Lower leg skin (tissue), 4 donors: ENCODE data around the gene USP49. TPM values are rescaled to one million over a fixed set of nuclear protein-coding genes. Genes with fewer than 3 reads are reported as not detected.

ENCODE experiments used
- DNase-seq, 2 donors: peaks; one replicate each; pipeline ENCODE4 v3.0.0-alpha.2; 2019; ENCODE audit warnings: low spot score in 2 of 2
- H3K4me3 ChIP-seq: fragments of 200-600 bp; sonication (generic); 2 replicates; pipeline ENCODE4 v1.5.1; 2017; ENCODE audit warnings: mild to moderate bottlenecking, low read depth; ENCODE audit not compliant: poor library complexity, severe bottlenecking
- POLR2A ChIP-seq, 2 donors: fragments of 450-650 bp; IDR thresholded peaks; one replicate each; pipeline ENCODE4 v1.6.1; 2016 to 2017; ENCODE audit warnings: antibody characterized with exemption in 2 of 2, mild to moderate bottlenecking in 1 of 2, moderate library complexity in 1 of 2
- WGBS, 2 donors: methylation state at CpG; one replicate each; pipeline ENCODE4 v1.1.5; 2018; 5-methylcytosine and 5-hydroxymethylcytosine counted together
- intact Hi-C: fragments of 100-400 bp; cut with DNase I; formaldehyde crosslinking; loops from one replicate; pipeline ENCODE4 v1.15.0; 2023; ENCODE audit warnings: low total_unique reads
- total RNA-seq, 4 donors: library from RNA; depleted of rRNA; stranded (reverse); fragments of >200 nt; gene quantifications; one replicate each; pipeline ENCODE4 v1.1.0, GENCODE V29; 2016
- TF ChIP-seq, protein P1 (sequence below), 3 donors: fragments of 450-650 bp; IDR thresholded peaks; one replicate each; pipeline ENCODE4 v1.5.1; 2016; ENCODE audit warnings: antibody characterized with exemption in 3 of 3, mild to moderate bottlenecking in 3 of 3, moderate library complexity in 2 of 3

The USP49 gene
- total RNA-seq, 4 donors from 2014 or later = 2.3 to 7.3 (median 3.7) TPM

- intact Hi-C loops = no loop called here
- WGBS, 2 donors = 97 to 98% methylated on average over 2 of the region's 2 CpGs
- TF ChIP-seq POLR2A (IDR thresholded peaks at IDR 0.05) = no peak
- TF ChIP-seq, protein P1, sequence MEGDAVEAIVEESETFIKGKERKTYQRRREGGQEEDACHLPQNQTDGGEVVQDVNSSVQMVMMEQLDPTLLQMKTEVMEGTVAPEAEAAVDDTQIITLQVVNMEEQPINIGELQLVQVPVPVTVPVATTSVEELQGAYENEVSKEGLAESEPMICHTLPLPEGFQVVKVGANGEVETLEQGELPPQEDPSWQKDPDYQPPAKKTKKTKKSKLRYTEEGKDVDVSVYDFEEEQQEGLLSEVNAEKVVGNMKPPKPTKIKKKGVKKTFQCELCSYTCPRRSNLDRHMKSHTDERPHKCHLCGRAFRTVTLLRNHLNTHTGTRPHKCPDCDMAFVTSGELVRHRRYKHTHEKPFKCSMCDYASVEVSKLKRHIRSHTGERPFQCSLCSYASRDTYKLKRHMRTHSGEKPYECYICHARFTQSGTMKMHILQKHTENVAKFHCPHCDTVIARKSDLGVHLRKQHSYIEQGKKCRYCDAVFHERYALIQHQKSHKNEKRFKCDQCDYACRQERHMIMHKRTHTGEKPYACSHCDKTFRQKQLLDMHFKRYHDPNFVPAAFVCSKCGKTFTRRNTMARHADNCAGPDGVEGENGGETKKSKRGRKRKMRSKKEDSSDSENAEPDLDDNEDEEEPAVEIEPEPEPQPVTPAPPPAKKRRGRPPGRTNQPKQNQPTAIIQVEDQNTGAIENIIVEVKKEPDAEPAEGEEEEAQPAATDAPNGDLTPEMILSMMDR (IDR thresholded peaks at IDR 0.05) = no peak
These were observed 18.0 kb downstream of the USP49 start for GRCh38 chr6:41877051-41877680.

GRCh38 chr6:41874741-41875140 is 20.4 kb downstream of the USP49 start:
- no peak for DNase-seq
- intact Hi-C loops = no loop called here
- H3K4me3 ChIP-seq = no peak overlapping the region
- WGBS, 2 donors = 100% methylated on average over 1 of the region's 1 CpG
- no peak for TF ChIP-seq POLR2A (IDR thresholded peaks at IDR 0.05)
- TF ChIP-seq, protein P1 (IDR thresholded peaks at IDR 0.05) = no peak

More at GRCh38 chr6:41877051-41877680, 18.0 kb downstream of the USP49 start:
- no peak overlapping the region for H3K4me3 ChIP-seq
- no peak for DNase-seq

DNA sequence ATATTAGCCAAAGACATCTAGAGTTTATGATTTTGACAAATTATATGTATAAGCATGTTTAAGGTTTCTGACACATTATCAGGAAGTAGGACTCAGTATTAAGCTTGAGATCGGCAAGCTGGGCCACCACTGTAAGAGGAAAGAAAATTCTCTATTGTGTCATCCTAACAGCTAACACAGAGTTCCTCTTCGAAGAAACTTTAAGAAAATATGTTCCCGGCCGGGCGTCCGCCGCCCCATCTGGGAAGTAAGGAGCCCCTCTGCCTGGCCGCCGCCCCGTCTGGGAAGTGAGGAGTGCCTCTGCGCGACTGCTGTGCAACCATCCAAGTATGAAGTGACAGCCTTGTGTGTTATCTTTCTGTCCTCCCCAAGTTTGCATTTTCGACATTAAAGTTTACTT is 23.0 kb downstream of the USP49 start:
- DNase-seq = no peak
- 91 to 93% methylated on average over 13 of the region's 13 CpGs for WGBS, 2 donors
- intact Hi-C loops = no loop called here
- H3K4me3 ChIP-seq = no peak overlapping the region
- TF ChIP-seq POLR2A (IDR thresholded peaks at IDR 0.05) = no peak
- TF ChIP-seq, protein P1 (IDR thresholded peaks at IDR 0.05) = no peak

DNA sequence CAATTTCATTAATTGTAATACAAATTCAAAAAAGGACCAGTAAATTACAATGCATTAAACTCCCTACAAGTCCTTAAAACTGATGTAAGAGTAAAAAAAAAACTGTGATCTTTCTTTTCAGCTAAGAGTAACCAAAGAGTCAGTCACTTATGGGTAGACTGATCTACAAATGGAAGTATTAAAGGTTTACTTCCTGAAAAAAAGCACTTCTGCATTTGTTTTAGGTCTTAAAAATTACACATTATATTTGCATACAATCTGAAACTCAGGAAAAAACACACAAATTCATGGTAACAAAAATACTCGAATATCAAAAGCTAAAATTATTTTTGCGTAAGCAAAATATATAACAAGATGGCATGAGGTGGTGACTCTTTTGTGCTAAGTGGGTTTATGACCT is 23.5 kb downstream of the USP49 start:
- WGBS, 2 donors = 94 to 99% methylated on average over 2 of the region's 2 CpGs
- TF ChIP-seq POLR2A (IDR thresholded peaks at IDR 0.05) = no peak
- TF ChIP-seq, protein P1 (IDR thresholded peaks at IDR 0.05) = no peak
- no peak for DNase-seq
- intact Hi-C loops = no loop called here
- H3K4me3 ChIP-seq = no peak overlapping the region

DNA sequence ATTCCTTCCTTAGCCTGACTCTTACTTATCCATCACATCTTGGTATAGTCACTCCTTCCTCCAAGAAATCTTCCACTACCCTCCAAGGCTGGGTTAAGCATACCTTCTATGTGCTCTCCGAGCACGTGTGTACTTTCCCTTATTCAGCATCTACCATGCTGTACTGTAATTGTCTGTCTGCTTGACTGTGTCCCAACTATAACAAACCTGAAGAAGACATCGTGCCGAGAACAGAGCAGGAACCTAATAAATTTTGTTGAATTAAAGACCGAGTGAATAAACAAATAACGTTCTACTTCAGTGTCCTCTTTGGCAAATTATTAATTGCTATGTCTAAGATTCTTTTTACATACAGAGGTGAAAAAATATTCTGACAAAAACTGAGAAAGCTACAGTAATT is 35.8 kb downstream of the USP49 start:
- H3K4me3 ChIP-seq = no peak overlapping the region
- TF ChIP-seq POLR2A (IDR thresholded peaks at IDR 0.05) = no peak
- TF ChIP-seq, protein P1 (IDR thresholded peaks at IDR 0.05) = no peak
- WGBS, 2 donors = 95 to 97% methylated on average over 6 of the region's 6 CpGs
- intact Hi-C loops = no loop called here
- no peak for DNase-seq

DNA sequence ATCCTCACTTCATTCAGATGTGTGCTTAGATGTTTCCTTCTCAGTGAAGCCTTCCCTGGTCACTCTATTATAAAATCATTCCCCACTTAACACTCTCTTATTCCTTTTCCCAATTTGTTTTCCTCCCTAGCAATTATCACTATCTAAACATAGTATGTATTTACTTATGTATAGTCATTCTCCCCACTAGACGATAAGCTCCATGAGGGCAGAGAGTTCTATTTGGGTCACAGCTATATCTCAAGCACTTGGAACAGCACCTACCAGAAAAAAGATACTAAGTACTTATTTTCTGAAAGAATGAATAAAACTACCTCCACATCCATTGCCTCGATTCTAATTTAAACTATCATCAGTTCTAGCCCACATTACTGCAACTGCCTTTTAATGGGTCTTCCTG is 36.5 kb downstream of the USP49 start:
- H3K4me3 ChIP-seq = no peak overlapping the region
- TF ChIP-seq, protein P1 (IDR thresholded peaks at IDR 0.05) = no peak
- TF ChIP-seq POLR2A (IDR thresholded peaks at IDR 0.05) = no peak

More for the DNA sequence above, 36.5 kb downstream of the USP49 start:
- intact Hi-C loops = no loop called here
- WGBS, 2 donors = 94% methylated on average over 2 of the region's 2 CpGs
- DNase-seq = no peak
